GM12892 (cell line): ENCODE results near the gene DCC.

ENCODE experiments used
- DNase-seq: peaks from one replicate; pipeline ENCODE4 v3.0.0; 2011; ENCODE audit not compliant: insufficient read length
- FAIRE-seq: peaks from 2 replicates; lab custom pipeline; 2011; peaks lifted over from hg19 to GRCh38; lab: Jason Lieb, UNC
- POLR2A ChIP-seq: IDR thresholded peaks from 2 replicates; pipeline ENCODE4 v1.6.1; 2011; ENCODE audit warnings: low read depth, low read length, control low read depth
- POLR2AphosphoS5 ChIP-seq: IDR thresholded peaks from 2 replicates; pipeline ENCODE4 v1.6.1; 2011; ENCODE audit warnings: low read depth, low read length, control low read depth
- TAF1 ChIP-seq: IDR thresholded peaks from 2 replicates; pipeline ENCODE4 v1.6.1; 2011; ENCODE audit warnings: low read depth, mild to moderate bottlenecking, control low read depth, low read length, borderline replicate concordance

Gene DCC

DNA sequence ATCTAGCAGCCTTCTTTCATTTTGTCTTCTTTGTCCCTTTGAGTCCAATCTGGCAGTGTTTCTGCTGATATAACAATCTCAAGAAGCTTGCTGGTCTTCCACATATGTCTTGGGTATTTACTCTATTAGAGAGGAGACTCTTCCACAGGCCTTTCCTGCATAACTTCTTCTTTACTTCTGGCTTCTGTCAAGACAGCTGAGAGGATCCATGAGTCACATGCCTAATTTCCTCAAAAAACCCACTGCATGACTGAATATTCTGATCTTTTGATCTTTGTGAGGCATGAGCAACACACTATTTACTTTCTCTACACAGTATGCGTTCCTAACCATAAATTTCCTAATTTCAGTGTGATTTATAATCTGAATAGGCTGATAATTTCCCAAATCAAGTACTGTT, 5.1 kb upstream of the DCC start:
- DNase-seq (no peak), FAIRE-seq (no peak)
- TF ChIP-seq POLR2AphosphoS5 (no peak), TAF1 (no peak), POLR2A (no peak)

- no peak for TF ChIP-seq TAF1
- no peak for TF ChIP-seq POLR2AphosphoS5
- TF ChIP-seq POLR2A = no peak
- DNase-seq = no peak
- FAIRE-seq = no peak
These were observed 2.7 kb upstream of the DCC start for GRCh38 chr18:52337276-52337675.

DNA sequence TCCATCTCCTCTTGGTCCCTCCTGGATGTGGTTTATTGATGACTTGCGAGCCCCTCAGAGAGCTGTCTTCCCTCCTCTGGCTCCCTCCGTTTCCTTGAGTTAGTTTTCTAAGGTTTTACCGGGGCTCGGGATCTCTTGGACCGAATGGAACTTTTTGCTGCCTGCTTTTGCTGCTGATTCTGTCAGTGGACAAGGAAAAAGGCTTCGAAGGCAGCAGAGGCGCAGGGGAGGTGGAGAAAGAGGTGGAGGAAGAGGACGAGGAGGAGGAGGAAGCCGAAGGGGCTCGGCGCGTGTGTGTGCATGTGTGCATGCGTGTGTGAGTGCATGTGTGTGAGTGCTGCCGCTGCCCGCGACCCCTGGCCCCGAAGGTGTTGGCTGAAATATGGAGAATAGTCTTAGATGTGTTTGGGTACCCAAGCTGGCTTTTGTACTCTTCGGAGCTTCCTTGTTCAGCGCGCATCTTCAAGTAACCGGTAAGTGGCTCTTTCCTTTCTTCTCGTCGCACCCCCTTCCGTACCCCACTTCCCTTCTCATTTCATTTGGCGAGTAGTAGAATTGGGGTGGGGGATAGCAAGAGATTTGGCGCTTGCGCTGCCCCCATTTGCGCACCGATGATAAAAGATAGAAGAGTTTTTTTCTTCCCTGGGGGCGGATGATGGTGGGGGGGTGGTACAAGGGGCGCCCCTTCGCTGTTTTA, 557 bp downstream of the DCC start:
- FAIRE-seq (no peak), DNase-seq (no peak)

DNA sequence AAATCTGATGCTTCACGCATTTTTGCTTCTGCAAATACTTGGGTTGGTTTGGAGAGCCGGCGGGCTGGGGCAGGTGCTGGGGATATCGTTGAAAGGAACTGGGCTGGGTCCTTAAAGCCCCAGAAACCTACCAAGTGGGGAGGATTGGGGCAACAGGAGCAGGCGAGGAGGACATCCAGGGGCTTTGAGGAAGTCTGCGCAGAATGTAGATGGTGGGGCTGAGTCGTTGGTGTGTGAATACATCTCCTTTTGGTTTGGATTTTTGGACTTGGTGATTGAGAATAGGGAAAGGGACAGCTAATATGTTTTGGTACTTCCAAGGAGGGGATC, 1.1 kb downstream of the DCC start:
- no peak for FAIRE-seq
- DNase-seq = no peak
- TF ChIP-seq POLR2AphosphoS5 (no peak), TAF1 (no peak), POLR2A (no peak)

More for the DNA sequence above, 557 bp downstream of the DCC start:
- no peak for TF ChIP-seq POLR2AphosphoS5
- TF ChIP-seq TAF1 = no peak
- no peak for TF ChIP-seq POLR2A

GRCh38 chr18:52341608-52342381, 1.8 kb downstream of the DCC start:
- FAIRE-seq (no peak), DNase-seq (no peak)
- TF ChIP-seq POLR2AphosphoS5 (no peak), TAF1 (no peak), POLR2A (no peak)

DNA sequence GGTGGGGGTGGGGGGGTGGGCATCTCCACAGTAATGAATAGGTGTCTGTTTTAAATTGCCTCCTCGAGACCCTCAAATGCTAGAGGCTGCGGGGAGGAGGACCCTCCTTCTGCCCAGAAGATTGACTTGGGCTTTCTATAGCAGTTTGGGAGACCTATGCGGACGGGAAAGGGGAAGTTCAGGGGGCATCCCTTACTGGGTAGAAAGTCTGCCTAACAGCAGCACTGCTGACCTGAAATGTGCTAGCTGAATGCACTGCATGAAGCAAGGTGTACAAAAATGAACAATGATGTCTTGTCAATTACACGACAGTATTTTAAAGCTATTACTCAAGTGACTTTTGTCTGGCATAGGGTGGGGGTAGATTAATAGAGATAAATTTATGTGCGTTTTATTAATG, 2.5 kb downstream of the DCC start:
- FAIRE-seq (no peak), DNase-seq (no peak)
- TF ChIP-seq POLR2A = no peak
- no peak for TF ChIP-seq POLR2AphosphoS5
- TF ChIP-seq TAF1 = no peak

DNA sequence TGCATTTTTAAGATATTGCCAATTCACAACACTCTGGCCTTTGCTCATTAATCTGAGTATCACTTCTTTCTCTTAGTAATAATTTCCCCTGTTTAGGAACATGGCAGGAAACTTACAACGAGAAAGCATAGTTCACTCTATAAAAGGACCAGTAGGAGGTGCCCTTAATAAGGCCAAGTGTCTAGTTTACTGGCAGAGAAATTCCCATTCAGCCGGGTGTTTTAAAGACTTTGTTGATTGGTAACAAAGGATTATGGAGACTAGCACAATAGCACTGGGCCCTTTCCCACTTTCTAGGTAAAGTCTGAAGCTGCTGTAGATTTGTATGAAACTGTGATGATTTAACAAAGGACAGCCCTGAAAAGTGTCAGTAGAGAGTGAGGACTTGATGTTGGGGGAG, 3.1 kb downstream of the DCC start:
- FAIRE-seq = no peak
- DNase-seq = no peak
- no peak for TF ChIP-seq POLR2AphosphoS5
- no peak for TF ChIP-seq TAF1
- no peak for TF ChIP-seq POLR2A

DNA sequence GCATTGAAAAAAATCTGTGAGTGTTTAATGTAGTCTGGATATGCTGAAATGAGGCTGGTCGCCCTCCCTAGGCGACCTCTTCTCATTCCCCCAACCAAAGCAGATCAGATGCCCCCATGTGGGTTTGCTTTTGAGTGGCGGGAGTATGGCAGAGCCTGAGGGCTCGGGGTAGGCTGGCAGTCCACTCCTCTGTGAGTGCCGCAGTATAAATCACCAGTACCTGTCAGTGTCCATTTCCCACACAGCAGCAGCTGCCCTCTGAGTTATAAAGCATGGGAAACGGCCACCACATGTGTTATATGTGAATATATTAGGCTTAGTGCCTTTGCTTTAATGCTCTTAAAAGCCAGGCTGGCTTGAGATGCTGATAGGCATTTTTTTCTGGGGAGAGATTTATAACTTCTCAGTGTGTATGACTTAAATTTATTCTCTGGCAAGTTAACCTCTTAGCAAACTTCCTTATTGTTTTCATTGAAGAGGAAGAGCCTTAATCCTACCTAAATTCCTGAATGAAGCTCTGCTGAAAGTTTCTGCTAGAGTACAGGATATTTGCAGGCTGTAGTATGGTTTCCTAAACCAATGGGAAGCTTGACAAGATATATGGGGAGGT, 3.8 kb downstream of the DCC start:
- FAIRE-seq = no peak
- TF ChIP-seq POLR2A (no peak), POLR2AphosphoS5 (no peak), TAF1 (no peak)
- no peak for DNase-seq

GRCh38 chr18:52344881-52345280, 4.9 kb downstream of the DCC start:
- FAIRE-seq (no peak), DNase-seq (no peak)
- TF ChIP-seq TAF1 (no peak), POLR2A (no peak), POLR2AphosphoS5 (no peak)

DNA sequence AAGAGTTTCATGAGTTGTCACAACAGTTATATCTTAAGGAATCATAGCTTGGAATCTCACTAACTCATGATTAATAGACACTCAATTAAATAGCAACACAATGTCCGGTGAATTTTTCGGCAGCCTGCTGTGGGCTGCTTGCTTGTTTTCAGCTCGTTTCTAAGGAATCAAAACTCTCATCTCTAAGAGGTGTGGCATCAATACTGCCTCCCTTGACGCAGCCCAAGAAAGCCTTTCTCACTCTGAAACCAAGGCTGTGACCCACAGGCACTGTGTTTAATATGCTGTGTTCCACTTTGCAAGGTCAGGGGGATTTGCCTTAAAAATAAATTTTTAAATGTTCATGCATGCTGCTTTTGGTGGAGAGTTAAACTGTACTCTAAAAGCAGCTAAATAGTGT, 5.4 kb downstream of the DCC start:
- TF ChIP-seq POLR2A = no peak
- no peak for TF ChIP-seq POLR2AphosphoS5
- no peak for TF ChIP-seq TAF1
- no peak for DNase-seq
- FAIRE-seq = no peak

- TF ChIP-seq TAF1 (no peak), POLR2A (no peak), POLR2AphosphoS5 (no peak)
- no peak for FAIRE-seq
These were observed 8.2 kb downstream of the DCC start for GRCh38 chr18:52348209-52348608.

GRCh38 chr18:52349498-52349897, 9.5 kb downstream of the DCC start:
- FAIRE-seq (no peak), DNase-seq (no peak)
- TF ChIP-seq POLR2A = no peak
- TF ChIP-seq POLR2AphosphoS5 = no peak
- TF ChIP-seq TAF1 = no peak

More at GRCh38 chr18:52348209-52348608, 8.2 kb downstream of the DCC start:
- no peak for DNase-seq
